ENCODE data around the gene PIK3IP1. TPM values are rescaled to one million over a fixed set of nuclear protein-coding genes. Genes with fewer than 3 reads are reported as not detected.

The PIK3IP1 gene
- total and polyA plus RNA-seq, 2 experiments from 2014 or later, result 22.2 to 22.4 TPM

- no peak overlapping the region for H3K4me3 ChIP-seq
- peaks cover 10% of the 10 kb centered on the region for H3K4me1 ChIP-seq (ENCODE audit: insufficient read depth)
- H3K9me2 ChIP-seq (replicated peaks; ENCODE audit: insufficient read depth), result no peaks in the 10 kb centered on the region
- no peak for DNase-seq (ENCODE audit: low spot score)
- no peak overlapping the region for H3K27ac ChIP-seq
- no peaks in the 10 kb centered on the region for H3K79me2 ChIP-seq
- H2AFZ ChIP-seq, result no peak overlapping the region
- H4K20me1 ChIP-seq (ENCODE audit: insufficient read depth, poor library complexity, severe bottlenecking), result no peaks in the 10 kb centered on the region
- peaks cover 4% of the 10 kb centered on the region for H3K36me3 ChIP-seq (replicated peaks; ENCODE audit: insufficient read depth, low read depth)
- H3K4me2 ChIP-seq, result no peak overlapping the region
- no peak for TF ChIP-seq EZH2phosphoT487 (IDR thresholded peaks at IDR 0.05; ENCODE audit: low read depth, severe bottlenecking, unreplicated experiment)
- no peak for TF ChIP-seq EZH2 (IDR thresholded peaks at IDR 0.05; ENCODE audit: borderline replicate concordance)
- TF ChIP-seq, protein P1, sequence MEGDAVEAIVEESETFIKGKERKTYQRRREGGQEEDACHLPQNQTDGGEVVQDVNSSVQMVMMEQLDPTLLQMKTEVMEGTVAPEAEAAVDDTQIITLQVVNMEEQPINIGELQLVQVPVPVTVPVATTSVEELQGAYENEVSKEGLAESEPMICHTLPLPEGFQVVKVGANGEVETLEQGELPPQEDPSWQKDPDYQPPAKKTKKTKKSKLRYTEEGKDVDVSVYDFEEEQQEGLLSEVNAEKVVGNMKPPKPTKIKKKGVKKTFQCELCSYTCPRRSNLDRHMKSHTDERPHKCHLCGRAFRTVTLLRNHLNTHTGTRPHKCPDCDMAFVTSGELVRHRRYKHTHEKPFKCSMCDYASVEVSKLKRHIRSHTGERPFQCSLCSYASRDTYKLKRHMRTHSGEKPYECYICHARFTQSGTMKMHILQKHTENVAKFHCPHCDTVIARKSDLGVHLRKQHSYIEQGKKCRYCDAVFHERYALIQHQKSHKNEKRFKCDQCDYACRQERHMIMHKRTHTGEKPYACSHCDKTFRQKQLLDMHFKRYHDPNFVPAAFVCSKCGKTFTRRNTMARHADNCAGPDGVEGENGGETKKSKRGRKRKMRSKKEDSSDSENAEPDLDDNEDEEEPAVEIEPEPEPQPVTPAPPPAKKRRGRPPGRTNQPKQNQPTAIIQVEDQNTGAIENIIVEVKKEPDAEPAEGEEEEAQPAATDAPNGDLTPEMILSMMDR (IDR thresholded peaks at IDR 0.05; ENCODE audit: poor library complexity), result no peak
- H3K27me3 ChIP-seq, result no peaks in the 10 kb centered on the region
- H3K9me3 ChIP-seq (ENCODE audit: low read depth), result no peaks in the 10 kb centered on the region
Measured at GRCh38 chr22:31279327-31279669, 13.0 kb downstream of the PIK3IP1 start.

DNA sequence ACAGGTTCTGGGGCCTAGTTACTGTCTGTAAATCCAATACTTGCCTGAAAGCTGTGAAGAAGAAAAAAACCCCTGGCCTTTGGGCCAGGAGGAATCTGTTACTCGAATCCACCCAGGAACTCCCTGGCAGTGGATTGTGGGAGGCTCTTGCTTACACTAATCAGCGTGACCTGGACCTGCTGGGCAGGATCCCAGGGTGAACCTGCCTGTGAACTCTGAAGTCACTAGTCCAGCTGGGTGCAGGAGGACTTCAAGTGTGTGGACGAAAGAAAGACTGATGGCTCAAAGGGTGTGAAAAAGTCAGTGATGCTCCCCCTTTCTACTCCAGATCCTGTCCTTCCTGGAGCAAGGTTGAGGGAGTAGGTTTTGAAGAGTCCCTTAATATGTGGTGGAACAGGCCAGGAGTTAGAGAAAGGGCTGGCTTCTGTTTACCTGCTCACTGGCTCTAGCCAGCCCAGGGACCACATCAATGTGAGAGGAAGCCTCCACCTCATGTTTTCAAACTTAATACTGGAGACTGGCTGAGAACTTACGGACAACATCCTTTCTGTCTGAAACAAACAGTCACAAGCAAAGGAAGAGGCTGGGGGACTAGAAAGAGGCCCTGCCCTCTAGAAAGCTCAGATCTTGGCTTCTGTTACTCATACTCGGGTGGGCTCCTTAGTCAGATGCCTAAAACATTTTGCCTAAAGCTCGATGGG, 13.5 kb downstream of the PIK3IP1 start:
- no peaks in the 10 kb centered on the region for H3K27me3 ChIP-seq
- H2AFZ ChIP-seq, result no peak overlapping the region
- no peak for DNase-seq (ENCODE audit: low spot score)
- no peaks in the 10 kb centered on the region for H3K9me3 ChIP-seq (ENCODE audit: low read depth)
- WGBS (ENCODE audit: low lambda C conversion rate, missing lambda C conversion rate), result 97% methylated on average over 6 of the region's 6 CpGs
- H3K4me1 ChIP-seq (ENCODE audit: insufficient read depth), result peaks cover 10% of the 10 kb centered on the region
- H3K4me2 ChIP-seq, result no peak overlapping the region
- peaks cover 4% of the 10 kb centered on the region for H3K36me3 ChIP-seq (replicated peaks; ENCODE audit: insufficient read depth, low read depth)
- no peaks in the 10 kb centered on the region for H3K9me2 ChIP-seq (replicated peaks; ENCODE audit: insufficient read depth)
- no peaks in the 10 kb centered on the region for H4K20me1 ChIP-seq (ENCODE audit: insufficient read depth, poor library complexity, severe bottlenecking)
- H3K4me3 ChIP-seq, result no peak overlapping the region
- TF ChIP-seq, protein P1 (IDR thresholded peaks at IDR 0.05; ENCODE audit: poor library complexity), result no peak
- no peak for TF ChIP-seq EZH2 (IDR thresholded peaks at IDR 0.05; ENCODE audit: borderline replicate concordance)
- TF ChIP-seq EZH2phosphoT487 (IDR thresholded peaks at IDR 0.05; ENCODE audit: low read depth, severe bottlenecking, unreplicated experiment), result no peak
- no peak overlapping the region for H3K27ac ChIP-seq
- no peaks in the 10 kb centered on the region for H3K79me2 ChIP-seq

- Histone ChIP-seq H2AFZ (no peak overlapping the region), H3K4me1 (ENCODE audit: insufficient read depth) (peaks cover 10% of the 10 kb centered on the region), H3K36me3 (replicated peaks; ENCODE audit: insufficient read depth, low read depth) (peaks cover 4% of the 10 kb centered on the region), H3K9me3 (ENCODE audit: low read depth) (no peaks in the 10 kb centered on the region), H3K27me3 (no peaks in the 10 kb centered on the region), H3K9me2 (replicated peaks; ENCODE audit: insufficient read depth) (no peaks in the 10 kb centered on the region), H3K4me3 (no peak overlapping the region), H3K79me2 (no peaks in the 10 kb centered on the region), H4K20me1 (ENCODE audit: insufficient read depth, poor library complexity, severe bottlenecking) (no peaks in the 10 kb centered on the region), H3K27ac (no peak overlapping the region), H3K4me2 (no peak overlapping the region)
- WGBS (ENCODE audit: low lambda C conversion rate, missing lambda C conversion rate), result 94% methylated on average over 9 of the region's 9 CpGs
- TF ChIP-seq, protein P1 (IDR thresholded peaks at IDR 0.05; ENCODE audit: poor library complexity), result no peak
- TF ChIP-seq EZH2 (IDR thresholded peaks at IDR 0.05; ENCODE audit: borderline replicate concordance) (no peak), EZH2phosphoT487 (IDR thresholded peaks at IDR 0.05; ENCODE audit: low read depth, severe bottlenecking, unreplicated experiment) (no peak)
- DNase-seq (ENCODE audit: low spot score), result no peak
Measured at GRCh38 chr22:31278151-31278621, 14.1 kb downstream of the PIK3IP1 start.

All from hepatocyte (in vitro differentiated cells).